HG03457 (cell line): ENCODE measurements around the gene BCAS1.

Source experiments
- ATAC-seq: cut with Tn5 transposase; IDR thresholded peaks from one replicate; pipeline ENCODE4 v1.9.1; 2021; ENCODE audit warnings: moderate number of reproducible peaks; ENCODE audit not compliant: unreplicated experiment

Gene BCAS1

GRCh38 chr20:53930651-53931504 lies 139.5 kb downstream of the BCAS1 start:
- no peak for ATAC-seq

- peak; percentile 66 for ATAC-seq
Observed at GRCh38 chr20:53929974-53930650, 140.3 kb downstream of the BCAS1 start.

- ATAC-seq: no peak
Observed at GRCh38 chr20:53929399-53929798, 141.0 kb downstream of the BCAS1 start.

GRCh38 chr20:53927990-53928389 lies 142.4 kb downstream of the BCAS1 start:
- ATAC-seq: no peak

- ATAC-seq: peak; percentile 43
Observed at GRCh38 chr20:53926428-53927028, 143.9 kb downstream of the BCAS1 start.

GRCh38 chr20:53925651-53926401 lies 144.6 kb downstream of the BCAS1 start:
- ATAC-seq: no peak

- ATAC-seq: no peak
Observed at GRCh38 chr20:53923566-53924369, 146.6 kb downstream of the BCAS1 start.

GRCh38 chr20:53922901-53923314 lies 147.5 kb downstream of the BCAS1 start:
- no peak for ATAC-seq

GRCh38 chr20:53921443-53921973 lies 148.9 kb downstream of the BCAS1 start:
- no peak for ATAC-seq

- ATAC-seq: no peak
Observed at GRCh38 chr20:53920647-53921245, 149.6 kb downstream of the BCAS1 start.

- no peak for ATAC-seq
Observed at GRCh38 chr20:53919886-53920285, 150.5 kb downstream of the BCAS1 start.

GRCh38 chr20:53918949-53919361 lies 151.4 kb downstream of the BCAS1 start:
- ATAC-seq: no peak

GRCh38 chr20:53918020-53918311 lies 152.4 kb downstream of the BCAS1 start:
- ATAC-seq: no peak

GRCh38 chr20:53917145-53918019 lies 153.0 kb downstream of the BCAS1 start:
- ATAC-seq: peak; percentile 66

GRCh38 chr20:53916173-53916512 lies 154.3 kb downstream of the BCAS1 start:
- no peak for ATAC-seq

- ATAC-seq: peak; percentile 72
Observed at GRCh38 chr20:53915446-53916172, 154.8 kb downstream of the BCAS1 start.

- no peak for ATAC-seq
Observed at GRCh38 chr20:53914781-53915445, 155.5 kb downstream of the BCAS1 start.
